HepG2 (cell line): ENCODE data around the gene NFKB1. TPM values are rescaled to one million over a fixed set of nuclear protein-coding genes. Genes with fewer than 3 reads are reported as not detected.

Experiments used
- ATAC-seq: fragments of 200-7000 bp; cut with Tn5 transposase; 3 replicates; pipeline ENCODE4 v1.9.1; 2020; ENCODE audit warnings: mild to moderate bottlenecking, moderate library complexity
- BruUV-seq: library from RNA; stranded (reverse); fragments of 400-500 nt; replicated peaks from 2 replicates; lab custom pipeline; 2021; lab: Mats Ljungman, UMichigan
- CTCF ChIA-PET: fragments of 300-600 bp; formaldehyde crosslinking; extraction: SDS; loops from one replicate; lab custom pipeline; 2021; ENCODE audit warnings: low total read pairs, inconsistent platforms, low intra/inter-chr PET ratio; lab: Yijun Ruan, JAX
- POLR2A ChIA-PET: fragments of 350-600 bp; sonication (Branson Sonifier 250); formaldehyde crosslinking; loops from one replicate; lab custom pipeline; 2020; ENCODE audit warnings: antibody characterized with exemption, inconsistent platforms; lab: Yijun Ruan, JAX
- DNase-seq: peaks from one replicate; pipeline ENCODE4 v3.0.0-alpha.2; 2015; ENCODE audit warnings: low spot score
- FAIRE-seq: peaks from 3 replicates; lab custom pipeline; 2011; peaks lifted over from hg19 to GRCh38; lab: Jason Lieb, UNC
- H2AFZ ChIP-seq: one replicate; pipeline ENCODE4 v1.6.1; 2011; ENCODE audit warnings: low read length, inconsistent platforms
- H3K27ac ChIP-seq: fragments of 300-600 bp; 3 replicates; pipeline ENCODE4 v1.8.0; 2011; ENCODE audit warnings: mixed run types, mild to moderate bottlenecking, mixed read lengths, low read length, inconsistent platforms; ENCODE audit not compliant: insufficient read depth; ENCODE audit errors: extremely low read length
- H3K27me3 ChIP-seq, 2 experiments: fragments of 200-600 bp in 1 of 2; 2 replicates in 1 of 2; 3 replicates in 1 of 2; pipeline versions ENCODE4 v1.6.0 to v1.8.0; 2011; ENCODE audit warnings: low read length in 2 of 2, mild to moderate bottlenecking in 2 of 2, moderate library complexity in 2 of 2, inconsistent platforms in 1 of 2; ENCODE audit not compliant: insufficient read depth in 2 of 2, control insufficient read depth in 1 of 2
- H3K36me3 ChIP-seq, 2 experiments: fragments of 200-600 bp in 1 of 2; replicated peaks in 1 of 2; 2 replicates in 1 of 2; 3 replicates in 1 of 2; pipeline versions ENCODE4 v1.5.1 to v1.8.0; 2011; ENCODE audit warnings: low read length in 2 of 2, inconsistent platforms in 1 of 2; ENCODE audit not compliant: insufficient read depth in 2 of 2, control insufficient read depth in 1 of 2
- H3K4me1 ChIP-seq: 2 replicates; pipeline ENCODE4 v1.5.1; 2012; ENCODE audit warnings: low read length, inconsistent platforms; ENCODE audit not compliant: insufficient read depth
- H3K4me2 ChIP-seq: 2 replicates; pipeline ENCODE4 v1.6.0; 2011; ENCODE audit warnings: low read depth, low read length, inconsistent platforms
- H3K4me3 ChIP-seq, 3 experiments: fragments of 200-600 bp in 1 of 3; sonication (generic), shearing (Covaris generic) in 1 of 3; replicated peaks in 1 of 3; 2 replicates each; pipeline ENCODE4 v1.5.1; 2011 to 2016; ENCODE audit warnings: low read length in 3 of 3, inconsistent platforms in 2 of 3, low read depth in 2 of 3, mild to moderate bottlenecking in 2 of 3, control low read depth in 1 of 3, mixed read lengths in 1 of 3; ENCODE audit not compliant: insufficient read depth in 1 of 3
- H3K79me2 ChIP-seq: one replicate; pipeline ENCODE4 v1.6.1; 2011; ENCODE audit warnings: low read length, inconsistent platforms; ENCODE audit not compliant: insufficient read depth
- H3K9ac ChIP-seq: 2 replicates; pipeline ENCODE4 v1.6.0; 2011; ENCODE audit warnings: mild to moderate bottlenecking, low read depth, low read length, inconsistent platforms; ENCODE audit not compliant: insufficient read depth
- H3K9me3 ChIP-seq: 2 replicates; pipeline ENCODE4 v1.5.1; 2012; ENCODE audit warnings: mild to moderate bottlenecking, low read length
- H4K20me1 ChIP-seq: 2 replicates; pipeline ENCODE4 v1.6.0; 2011; ENCODE audit warnings: inconsistent platforms, mild to moderate bottlenecking, low read length, moderate library complexity; ENCODE audit not compliant: insufficient read depth
- BCLAF1 ChIP-seq: fragments of 450-650 bp; IDR thresholded peaks from 2 replicates; pipeline ENCODE4 v1.6.1; 2017; ENCODE audit warnings: mild to moderate bottlenecking
- EED ChIP-seq: sonication (generic); formaldehyde crosslinking; IDR thresholded peaks from 2 replicates; pipeline ENCODE4 v1.5.0; 2020; ENCODE audit warnings: mild to moderate bottlenecking, missing genetic modification reagents
- FUBP1 ChIP-seq: sonication (generic); formaldehyde crosslinking; IDR thresholded peaks from 2 replicates; pipeline ENCODE4 v1.5.1; 2020; ENCODE audit warnings: missing genetic modification reagents, mild to moderate bottlenecking, borderline replicate concordance
- NFE2L1 ChIP-seq: sonication (generic); formaldehyde crosslinking; IDR thresholded peaks from 2 replicates; pipeline ENCODE4 v1.4.0; 2020; ENCODE audit warnings: missing genetic modification reagents, mild to moderate bottlenecking, borderline replicate concordance
- RARG ChIP-seq: sonication (generic); formaldehyde crosslinking; IDR thresholded peaks from 2 replicates; pipeline ENCODE4 v1.4.0; 2020; ENCODE audit warnings: low read depth, mild to moderate bottlenecking, missing genetic modification reagents
- THAP7 ChIP-seq: sonication (generic); formaldehyde crosslinking; IDR thresholded peaks from 2 replicates; pipeline ENCODE4 v1.8.1; 2023; ENCODE audit warnings: mild to moderate bottlenecking, missing genetic modification reagents
- ZFP36 ChIP-seq: fragments of 150-350 bp; IDR thresholded peaks from 2 replicates; pipeline ENCODE4 v1.6.1; 2018; ENCODE audit warnings: borderline replicate concordance, low read length, low read depth; ENCODE audit not compliant: partially characterized antibody
- ZNF292 ChIP-seq: sonication (generic); formaldehyde crosslinking; IDR thresholded peaks from 2 replicates; pipeline ENCODE4 v1.8.1; 2022; ENCODE audit warnings: mild to moderate bottlenecking, low read depth, missing genetic modification reagents, borderline replicate concordance
- ZNF331 ChIP-seq: sonication (generic); formaldehyde crosslinking; IDR thresholded peaks from 2 replicates; pipeline ENCODE4 v1.4.0; 2020; ENCODE audit warnings: missing genetic modification reagents
- ZNF382 ChIP-seq: sonication (generic); formaldehyde crosslinking; IDR thresholded peaks from 2 replicates; pipeline ENCODE4 v1.5.0; 2020; ENCODE audit warnings: missing genetic modification reagents, mild to moderate bottlenecking, borderline replicate concordance
- ZNF550 ChIP-seq: sonication (generic); formaldehyde crosslinking; IDR thresholded peaks from 2 replicates; pipeline ENCODE4 v1.4.0; 2020; ENCODE audit warnings: mild to moderate bottlenecking, missing genetic modification reagents, borderline replicate concordance
- ZNF720 ChIP-seq: sonication (generic); formaldehyde crosslinking; IDR thresholded peaks from 2 replicates; pipeline ENCODE4 v1.4.0; 2020; ENCODE audit warnings: missing genetic modification reagents
- ZSCAN5A ChIP-seq: sonication (generic); formaldehyde crosslinking; IDR thresholded peaks from 2 replicates; pipeline ENCODE4 v1.8.0; 2022; ENCODE audit warnings: mild to moderate bottlenecking, missing genetic modification reagents, borderline replicate concordance
- WGBS: methylation state at CpG from one replicate; pipeline ENCODE4 v1.1.6; 2017; ENCODE audit warnings: low lambda C conversion rate; 5-methylcytosine and 5-hydroxymethylcytosine counted together
- in situ Hi-C: cut with HindIII; loops from 2 replicates; pipeline ENCODE4 v1.10.0; 2017; ENCODE audit warnings: low pct_unique_long_range_greater_than_20kb; ENCODE audit not compliant: extremely low pct_ligation_motif_present
- intact Hi-C: fragments of 100-400 bp; cut with micrococcal nuclease; formaldehyde crosslinking; loops from one replicate; pipeline ENCODE4 v1.10.0; 2022; ENCODE audit not compliant: unreplicated experiment
- polyA plus RNA-seq, 8 experiments: library from polyadenylated mRNA; depleted of rRNA in 3 of 8; stranded (reverse) in 7 of 8; unstranded in 1 of 8; fragments of >200 nt; fragmentation: Illumina TruSeq in 4 of 8; extraction: Trizol in 4 of 8; gene quantifications; 2 replicates each; pipeline versions ENCODE4 v1.2.1 to v1.2.3, GENCODE V29; 2011 to 2016; ENCODE audit warnings: low read depth in 4 of 8, missing spikeins in 1 of 8, mixed read lengths in 1 of 8; ENCODE audit not compliant: insufficient read depth in 1 of 8
- total RNA-seq, 5 experiments: library from RNA; depleted of rRNA; stranded (reverse); fragments of >200 nt; fragmentation: Illumina TruSeq; extraction: Trizol; gene quantifications; 2 replicates each; pipeline ENCODE4 v1.2.3, GENCODE V29; 2016; ENCODE audit warnings: low read depth in 1 of 5
- TF ChIP-seq, protein P1 (sequence below): sonication (generic); formaldehyde crosslinking; IDR thresholded peaks from 2 replicates; pipeline ENCODE4 v1.4.0; 2020; ENCODE audit warnings: missing genetic modification reagents, borderline replicate concordance

NFKB1 gene
- total and polyA plus RNA-seq, 2 of the 13 experiments (the other 11 are each of a cell fraction or from before 2014, with no cell fraction given), result 15.4 to 31.6 TPM

DNA sequence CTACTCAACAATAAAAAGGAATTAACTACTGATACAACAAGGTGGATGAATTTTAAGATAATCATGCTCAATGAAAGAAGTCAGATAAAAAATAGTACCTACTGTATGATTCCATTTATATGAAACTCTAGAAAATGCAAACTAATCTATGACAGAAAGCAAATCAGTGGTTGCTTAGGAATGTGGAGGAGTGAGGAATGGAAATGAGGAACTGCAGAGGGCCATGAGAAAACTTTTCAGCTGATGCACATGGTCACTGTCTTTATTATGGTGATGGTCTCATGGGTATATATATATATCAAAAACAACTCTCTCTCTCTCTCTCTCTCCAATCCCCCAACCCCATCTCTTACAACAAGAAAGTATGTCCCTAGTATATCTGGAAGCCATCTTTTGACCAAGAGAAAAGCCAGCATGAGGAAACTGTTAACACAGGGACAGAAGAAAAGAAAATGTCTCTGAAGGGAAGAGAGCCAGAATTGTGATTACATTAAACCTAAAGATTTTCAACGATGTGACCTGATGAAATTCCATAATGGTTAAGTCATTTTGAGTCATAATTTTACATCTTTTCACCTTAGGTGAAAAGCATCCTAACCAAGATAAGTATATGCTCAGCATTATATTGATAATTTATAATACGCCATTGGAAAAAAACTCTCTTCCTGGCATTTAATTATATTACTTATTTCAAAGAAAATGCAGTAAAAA is 8.5 kb upstream of the NFKB1 start:
- no peak for DNase-seq
- Histone ChIP-seq H3K27me3 (no peaks in the 10 kb centered on the region), H4K20me1 (no peaks in the 10 kb centered on the region), H3K27ac (no peak overlapping the region), H2AFZ (no peak overlapping the region), H3K4me1 (peaks cover 14% of the 10 kb centered on the region), H3K79me2 (no peaks in the 10 kb centered on the region), H3K4me3 (no peak overlapping the region), H3K36me3 (no peaks in the 10 kb centered on the region), H3K9ac (no peak overlapping the region), H3K4me2 (no peak overlapping the region), H3K9me3 (no peaks in the 10 kb centered on the region)
- WGBS, result 52% methylated on average over 2 of the region's 2 CpGs
- TF ChIP-seq ZNF720 (no peak), EED (CRISPR knock-in tag) (no peak), ZSCAN5A (CRISPR knock-in tag) (no peak), ZNF331 (CRISPR knock-in tag) (no peak), ZNF292 (CRISPR knock-in tag) (no peak), ZNF550 (CRISPR knock-in tag) (no peak), THAP7 (CRISPR knock-in tag) (no peak), FUBP1 (no peak), BCLAF1 (no peak), NFE2L1 (CRISPR knock-in tag) (no peak), ZFP36 (no peak), RARG (CRISPR knock-in tag) (no peak), ZNF382 (CRISPR knock-in tag) (no peak)
- TF ChIP-seq, protein P1, sequence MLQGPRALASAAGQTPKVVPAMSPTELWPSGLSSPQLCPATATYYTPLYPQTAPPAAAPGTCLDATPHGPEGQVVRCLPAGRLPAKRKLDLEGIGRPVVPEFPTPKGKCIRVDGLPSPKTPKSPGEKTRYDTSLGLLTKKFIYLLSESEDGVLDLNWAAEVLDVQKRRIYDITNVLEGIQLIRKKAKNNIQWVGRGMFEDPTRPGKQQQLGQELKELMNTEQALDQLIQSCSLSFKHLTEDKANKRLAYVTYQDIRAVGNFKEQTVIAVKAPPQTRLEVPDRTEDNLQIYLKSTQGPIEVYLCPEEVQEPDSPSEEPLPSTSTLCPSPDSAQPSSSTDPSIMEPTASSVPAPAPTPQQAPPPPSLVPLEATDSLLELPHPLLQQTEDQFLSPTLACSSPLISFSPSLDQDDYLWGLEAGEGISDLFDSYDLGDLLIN (CRISPR knock-in tag), result no peak
- ChIA-PET POLR2A (no interaction called here), CTCF (no interaction called here)
- intact Hi-C loops (no loop called here), in situ Hi-C loops (no loop called here)
- no TSS peak for BruUV-seq
- no peak for ATAC-seq
- FAIRE-seq, result no peak
